A549 (cell line): ENCODE results near the gene HSD11B1.

Experiments used
- BHLHE40 ChIP-seq: IDR thresholded peaks from 2 replicates; pipeline ENCODE4 v1.6.1; 2012; ENCODE audit warnings: low read depth, low read length, inconsistent platforms
- CHD4 ChIP-seq: fragments of 200-600 bp; sonication (generic); IDR thresholded peaks from 2 replicates; pipeline ENCODE4 v1.6.1; 2016; ENCODE audit warnings: antibody characterized with exemption, mild to moderate bottlenecking, borderline replicate concordance
- CTCF ChIP-seq: fragments of >200 bp; sonication (Bioruptor Twin); formaldehyde crosslinking; IDR thresholded peaks from 3 replicates; pipeline ENCODE4 v1.5.1; 2016
- EHMT2 ChIP-seq: fragments of 200-600 bp; sonication (generic); IDR thresholded peaks from 2 replicates; pipeline ENCODE4 v1.6.1; 2016; ENCODE audit warnings: antibody characterized with exemption, low read depth, mild to moderate bottlenecking, moderate library complexity
- EP300 ChIP-seq, 2 experiments: fragments of >200 bp; sonication (Bioruptor Twin); formaldehyde crosslinking; IDR thresholded peaks; 2 replicates in 1 of 2; 3 replicates in 1 of 2; pipeline ENCODE4 v1.6.1; 2016 to 2017
- FOXS1 ChIP-seq: fragments of 250-450 bp; sonication (Bioruptor Pico); IDR thresholded peaks from 2 replicates; pipeline ENCODE4 v1.5.0; 2020; ENCODE audit warnings: mild to moderate bottlenecking, moderate library complexity
- HDAC2 ChIP-seq: fragments of 200-600 bp; sonication (generic); IDR thresholded peaks from 2 replicates; pipeline ENCODE4 v1.6.1; 2016
- KDM1A ChIP-seq: fragments of 200-600 bp; sonication (generic); IDR thresholded peaks from 2 replicates; pipeline ENCODE4 v1.6.1; 2016; ENCODE audit warnings: low read depth, mild to moderate bottlenecking
- MAFK ChIP-seq: fragments of 450-650 bp; IDR thresholded peaks from 2 replicates; pipeline ENCODE4 v1.6.1; 2014; ENCODE audit not compliant: partially characterized antibody
- MAX ChIP-seq: IDR thresholded peaks from 2 replicates; pipeline ENCODE4 v1.6.1; 2012
- POLR2A ChIP-seq: IDR thresholded peaks from 2 replicates; pipeline ENCODE4 v1.6.1; 2012; ENCODE audit warnings: mild to moderate bottlenecking, low read length
- REST ChIP-seq: fragments of 200-600 bp; sonication (generic); IDR thresholded peaks from 2 replicates; pipeline ENCODE4 v1.6.1; 2016; ENCODE audit warnings: antibody characterized with exemption, mild to moderate bottlenecking, moderate library complexity
- ZFP36 ChIP-seq: fragments of 450-650 bp; IDR thresholded peaks from 2 replicates; pipeline ENCODE4 v1.6.1; 2014; ENCODE audit warnings: borderline replicate concordance; ENCODE audit not compliant: partially characterized antibody

GRCh38 chr1:209708297-209708696 lies 3.7 kb downstream of the HSD11B1 start:
- no peak for TF ChIP-seq EHMT2
- TF ChIP-seq CTCF = no peak
- TF ChIP-seq MAFK = no peak
- no peak for TF ChIP-seq HDAC2
- TF ChIP-seq POLR2A = no peak
- no peak for TF ChIP-seq MAX
- TF ChIP-seq EP300 (IDR thresholded peaks at IDR 0.05) = no peak
- TF ChIP-seq KDM1A = no peak
- TF ChIP-seq BHLHE40 = no peak
- TF ChIP-seq FOXS1 (CRISPR knock-in tag) = no peak
- TF ChIP-seq REST = no peak
- TF ChIP-seq ZFP36 = no peak
- no peak for TF ChIP-seq CHD4
